ENCODE measurements around the gene APBB1.

The APBB1 gene

DNA sequence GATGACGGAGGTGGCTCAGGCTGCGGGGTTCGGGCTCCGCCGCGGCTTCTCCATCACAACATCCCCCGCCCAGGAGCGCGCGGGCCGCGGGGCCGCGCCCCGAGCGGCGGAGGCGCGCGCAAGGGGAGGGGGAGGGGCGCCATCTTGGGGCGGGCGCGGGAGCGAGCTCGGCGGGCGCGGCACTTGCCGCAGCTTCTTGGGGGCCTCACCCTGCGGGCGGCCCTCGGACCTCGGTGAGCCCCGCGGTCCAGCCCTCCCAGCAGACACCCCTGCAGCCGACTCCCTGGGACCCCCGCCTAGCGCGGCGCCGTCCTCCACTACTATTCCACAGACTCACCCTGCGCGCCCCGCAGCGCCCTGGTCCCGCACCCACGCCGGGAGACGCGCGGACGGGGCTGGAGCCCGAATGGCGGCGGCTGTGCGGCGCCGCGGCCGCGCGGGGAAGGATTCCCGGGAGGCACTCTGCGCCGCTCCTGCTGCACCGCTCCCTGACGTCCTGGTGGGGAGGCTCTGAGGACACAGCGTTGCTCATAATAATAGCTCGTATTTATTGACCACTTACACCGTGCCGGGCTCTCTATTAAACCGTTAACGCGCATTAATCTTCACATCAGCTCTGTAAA is at the start of gene APBB1:
Gene APBB1 (minus strand): TSS at position 86 of the 623 bp plus-strand sequence. CDS start 7,747 bp downstream, outside the sequence.
- no peak for DNase-seq

DNA sequence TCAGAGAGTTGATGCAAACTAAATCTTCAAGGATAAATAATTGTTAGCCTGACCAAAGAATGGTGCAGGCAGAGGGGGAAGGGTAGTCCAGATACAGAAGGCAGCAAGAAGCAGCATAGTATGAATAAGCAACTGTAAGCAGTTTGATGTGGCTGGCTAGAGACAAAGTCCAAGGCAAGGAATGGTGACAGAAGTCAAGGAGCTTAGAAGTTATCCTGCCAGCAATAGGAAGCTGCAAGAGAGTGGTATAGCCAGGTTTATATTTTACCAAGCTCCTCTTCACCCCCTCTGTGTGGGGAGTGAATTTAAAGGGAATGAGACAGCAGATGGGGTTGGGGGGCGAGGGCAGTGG is 40.2 kb upstream of the APBB1 start:
- no peak for DNase-seq

DNA sequence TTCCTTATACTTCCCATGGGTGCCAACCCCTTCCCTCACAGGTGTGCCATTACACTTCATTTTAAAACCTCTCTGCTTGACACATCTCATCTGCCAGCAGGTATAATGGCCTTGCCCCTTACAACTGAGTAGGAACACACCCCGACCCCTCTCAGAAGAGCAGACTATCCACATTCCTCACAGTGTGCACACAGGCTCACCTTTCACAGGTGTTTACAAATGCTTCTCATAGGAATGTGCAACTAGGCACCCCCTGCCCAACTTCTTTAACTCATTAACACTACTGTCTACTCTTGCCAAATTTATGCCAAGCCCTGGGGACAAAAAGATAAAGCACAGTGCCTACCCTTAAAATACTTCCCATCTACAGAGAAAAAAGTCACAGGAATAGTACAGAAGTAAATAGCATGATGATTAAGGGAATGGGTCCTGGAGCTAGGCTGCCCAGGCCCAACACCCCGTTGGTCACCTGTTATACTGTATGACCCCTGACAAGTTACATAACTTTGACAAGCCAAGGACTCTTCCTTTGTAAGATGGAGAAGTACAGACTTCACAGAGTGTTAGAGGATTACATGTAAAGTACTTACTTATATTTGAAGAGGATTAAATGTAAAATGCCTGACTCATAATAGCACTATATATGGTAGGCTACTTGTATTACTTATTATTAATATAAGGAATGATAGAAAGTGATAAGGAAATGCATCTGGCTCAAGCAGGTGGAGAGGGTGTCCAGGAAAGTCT is 39.6 kb upstream of the APBB1 start:
- no peak for DNase-seq

DNA sequence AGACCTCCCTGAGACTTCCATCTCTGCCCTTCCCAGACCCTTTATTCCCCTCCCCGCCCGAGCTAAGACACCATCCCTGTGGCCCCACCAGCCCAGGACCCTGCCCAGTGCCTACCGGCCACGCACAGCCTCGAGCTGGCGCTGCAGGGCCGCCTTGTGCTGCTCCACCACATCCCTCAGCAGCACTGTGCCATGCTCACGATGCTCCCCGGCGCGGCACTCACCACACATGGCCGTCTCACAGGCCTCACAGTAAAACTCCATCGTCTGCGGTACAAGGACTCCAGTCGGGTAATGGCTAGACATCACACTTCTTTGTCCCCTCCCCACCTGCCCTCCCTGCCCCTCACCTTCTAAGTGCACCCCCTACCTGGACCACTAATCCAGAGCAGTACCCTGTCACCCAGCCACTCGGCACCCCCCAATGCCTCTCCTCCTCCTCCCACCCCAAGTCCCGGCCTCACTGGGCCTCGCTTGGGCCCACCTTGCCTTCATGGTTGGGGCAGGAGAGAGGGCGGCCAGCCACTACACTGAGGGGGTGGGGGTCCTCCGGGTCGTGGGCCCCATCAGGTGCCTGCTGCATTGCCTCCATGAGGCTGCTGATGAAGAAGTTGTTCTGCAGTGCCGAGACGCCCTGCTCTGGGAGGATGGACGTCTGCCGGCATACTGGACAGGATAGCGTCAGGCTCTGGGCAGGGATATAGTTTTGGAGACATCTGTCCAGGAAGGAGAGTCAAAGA is 38.9 kb upstream of the APBB1 start:
- DNase-seq = no peak

DNA sequence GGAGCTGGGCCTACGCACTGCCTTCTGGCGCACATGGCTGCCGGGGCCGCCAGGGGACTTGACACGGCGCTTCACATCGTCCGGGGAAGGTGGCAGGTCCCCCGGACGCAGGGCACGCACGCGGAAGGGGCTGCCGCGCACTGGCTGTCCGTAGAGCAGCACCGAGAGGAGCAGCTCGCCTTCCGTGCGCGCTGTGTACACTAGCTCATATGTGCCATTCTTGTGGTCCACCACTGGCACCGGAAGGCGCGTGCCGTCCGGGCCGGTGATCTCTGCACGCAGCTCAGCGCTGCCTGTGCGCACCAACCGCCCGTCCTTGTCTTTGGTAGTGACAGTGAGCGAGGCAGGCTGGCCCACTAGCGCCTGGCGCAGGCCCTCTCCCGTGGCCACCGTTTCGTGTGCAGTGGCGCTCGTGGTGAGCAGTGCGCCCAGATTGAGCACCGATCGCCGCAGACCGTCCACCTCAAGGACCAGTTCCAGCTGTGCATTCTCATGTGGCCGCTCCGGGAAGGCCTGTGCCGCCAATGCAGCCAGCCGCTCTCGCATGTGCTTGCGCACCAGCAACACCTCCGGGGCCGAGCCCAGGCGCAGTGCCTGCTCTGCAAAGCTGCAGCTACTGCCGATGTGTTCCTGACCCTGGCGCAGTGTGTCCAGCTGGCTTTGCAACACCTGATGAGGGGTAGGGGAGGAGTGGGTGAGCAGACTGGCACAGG is 37.6 kb upstream of the APBB1 start:
- DNase-seq = no peak

DNA sequence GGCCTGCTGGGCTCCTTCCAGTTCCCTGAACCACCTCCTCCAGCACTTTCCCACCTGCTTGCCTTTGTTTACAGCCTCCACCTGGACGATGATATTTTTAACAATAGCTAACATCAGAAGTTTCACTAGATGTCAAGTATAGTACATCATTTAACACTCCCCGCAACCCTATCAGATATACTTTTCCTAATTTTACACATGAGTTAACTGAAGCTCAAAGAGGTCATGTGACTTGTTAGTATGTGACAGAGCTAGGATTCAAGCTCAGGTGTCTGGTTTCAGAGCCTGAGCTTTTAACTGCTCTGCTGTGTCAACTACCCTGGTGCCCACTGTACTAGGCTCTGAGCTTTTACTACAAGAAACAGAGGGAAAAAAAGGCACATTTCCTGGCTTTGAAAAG is 36.2 kb upstream of the APBB1 start:
- no peak for DNase-seq

DNA sequence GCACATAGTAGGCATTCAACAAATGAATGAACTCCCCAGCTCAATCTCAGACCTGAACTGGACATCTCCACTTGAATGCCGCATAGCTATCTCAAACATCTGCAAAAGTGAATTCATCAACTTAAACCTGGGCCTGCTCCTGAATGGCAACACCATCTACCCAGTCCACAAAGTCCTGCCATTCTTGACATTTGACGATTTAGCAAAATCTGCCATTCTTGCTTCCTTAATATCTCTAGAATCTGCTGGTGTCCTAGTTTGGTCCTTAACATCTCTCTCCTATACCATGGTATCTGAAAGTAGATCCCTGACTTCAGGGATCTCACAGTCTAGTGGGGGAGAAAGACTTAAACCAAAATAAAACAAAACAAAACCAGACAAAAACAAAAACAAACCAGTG is 34.3 kb upstream of the APBB1 start:
- DNase-seq = no peak

DNA sequence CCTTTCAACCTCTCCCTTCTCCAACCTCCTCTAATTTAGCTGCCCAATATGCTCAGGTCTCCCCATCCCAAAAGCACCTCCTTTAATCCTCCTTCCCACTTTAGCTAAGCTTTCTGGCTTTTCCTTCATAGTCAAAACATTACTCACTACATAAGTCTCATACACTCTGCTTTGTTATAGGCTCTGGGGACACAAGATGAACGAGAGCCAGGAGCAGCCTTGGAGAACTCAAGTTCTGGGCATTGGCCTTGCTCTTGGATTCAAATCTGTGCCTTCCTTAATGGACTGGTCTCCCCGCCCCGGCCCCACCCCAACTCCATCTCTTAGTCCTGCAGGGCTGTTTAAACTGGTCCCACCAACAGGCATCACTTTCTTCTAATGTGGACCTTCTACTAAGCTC is 33.3 kb upstream of the APBB1 start:
- DNase-seq = no peak

DNA sequence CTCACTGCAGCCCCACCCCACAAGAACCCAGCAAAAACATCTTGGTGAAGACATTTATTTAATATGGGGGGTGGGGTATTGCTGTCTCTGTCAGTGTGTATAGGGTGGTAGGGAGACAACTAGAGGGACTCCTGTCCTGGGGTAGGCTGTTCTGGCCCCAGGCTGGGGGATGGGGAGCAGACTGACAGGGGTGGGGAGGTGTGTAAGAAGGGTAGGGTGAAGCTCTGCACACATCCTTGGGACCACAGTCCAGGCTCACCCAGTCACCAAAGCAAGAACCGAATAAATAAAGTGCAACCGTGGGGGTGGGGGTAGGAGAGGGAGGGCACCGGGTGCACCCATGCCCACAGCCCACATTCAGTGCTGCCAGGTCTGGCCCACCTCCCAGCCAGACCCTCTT is 29.7 kb upstream of the APBB1 start:
- DNase-seq = no peak

DNA sequence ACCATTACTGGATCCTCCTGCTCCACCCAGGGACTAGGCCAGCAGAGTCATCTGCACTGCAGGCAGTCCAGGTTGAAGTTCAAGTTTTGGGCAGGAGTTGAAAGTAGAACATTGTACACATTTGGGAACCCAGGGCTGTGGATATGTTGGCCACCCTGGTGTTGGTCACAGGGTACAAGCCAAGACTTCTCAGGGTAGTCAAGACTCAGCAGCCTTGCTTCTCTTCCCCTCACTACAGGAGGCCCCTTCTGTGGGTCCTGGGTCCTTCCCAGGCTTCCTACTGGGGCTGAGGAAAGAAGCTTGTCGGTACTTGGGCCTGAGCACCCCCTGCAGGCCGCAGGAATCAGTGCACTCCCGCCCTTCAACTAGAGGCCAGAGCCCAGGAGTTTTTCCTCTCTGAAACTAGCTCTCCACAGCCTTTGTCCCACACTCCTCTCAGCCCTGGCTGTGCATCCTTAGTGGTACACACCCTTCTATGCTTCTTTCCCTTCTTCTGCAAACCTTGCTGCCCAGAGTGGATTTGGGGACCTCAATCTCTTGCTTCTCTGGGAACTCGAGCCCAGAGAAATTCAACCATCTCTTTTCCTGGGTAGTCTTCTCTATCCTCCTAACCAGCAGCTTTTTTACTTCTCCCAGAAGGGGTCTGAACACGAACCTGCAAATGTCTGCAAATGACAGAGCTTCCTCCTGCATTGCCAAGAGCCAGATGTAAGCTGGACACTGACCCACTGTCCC is 24.5 kb upstream of the APBB1 start:
- DNase-seq = peak; percentile 25 to 71

DNA sequence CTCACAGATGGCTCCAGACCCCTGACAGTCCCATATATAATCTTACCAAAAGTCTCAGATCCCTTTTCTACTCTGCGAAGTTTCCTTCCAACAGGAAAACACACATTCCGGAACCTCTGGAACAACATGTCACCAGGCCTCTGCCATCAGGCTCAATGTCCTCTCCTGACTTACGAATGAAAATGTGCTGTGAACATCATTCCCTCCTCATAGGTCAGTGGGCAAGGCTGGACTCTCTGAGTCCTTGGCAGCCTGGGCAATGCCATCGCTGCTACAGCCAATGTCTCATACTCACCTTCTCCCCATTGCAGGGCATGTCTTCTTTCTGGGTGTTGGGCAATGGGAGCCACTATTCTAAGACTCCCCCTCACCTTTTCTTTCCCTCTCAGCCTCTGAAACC is 23.5 kb upstream of the APBB1 start:
- no peak for DNase-seq

DNA sequence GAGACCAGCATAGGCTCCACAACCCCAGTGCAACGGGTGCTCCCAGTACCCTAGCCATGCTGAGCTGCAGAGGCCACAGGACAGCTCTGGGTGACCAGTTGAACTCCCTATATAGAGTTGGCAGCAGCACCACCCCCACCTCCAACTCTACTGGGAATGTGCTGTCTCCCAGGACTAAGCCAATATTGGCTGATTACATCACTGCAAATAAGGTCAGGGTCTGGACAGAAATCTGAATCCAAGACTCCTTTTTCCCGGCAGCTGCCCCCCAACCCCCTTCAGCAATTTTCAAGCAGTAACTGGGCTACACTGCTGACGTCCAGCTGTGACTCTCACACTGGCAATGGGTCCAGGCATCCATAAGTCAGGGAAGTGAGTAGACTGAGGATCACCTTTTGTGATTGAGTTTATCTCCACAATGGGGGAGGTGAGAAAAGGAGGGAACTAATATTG is 22.0 kb upstream of the APBB1 start, which contains the start of gene HPX:
Gene HPX (minus strand): TSS at position 82 of the 453 bp plus-strand sequence. CDS start 24 bp downstream, at position 58.
- DNase-seq = no peak

DNA sequence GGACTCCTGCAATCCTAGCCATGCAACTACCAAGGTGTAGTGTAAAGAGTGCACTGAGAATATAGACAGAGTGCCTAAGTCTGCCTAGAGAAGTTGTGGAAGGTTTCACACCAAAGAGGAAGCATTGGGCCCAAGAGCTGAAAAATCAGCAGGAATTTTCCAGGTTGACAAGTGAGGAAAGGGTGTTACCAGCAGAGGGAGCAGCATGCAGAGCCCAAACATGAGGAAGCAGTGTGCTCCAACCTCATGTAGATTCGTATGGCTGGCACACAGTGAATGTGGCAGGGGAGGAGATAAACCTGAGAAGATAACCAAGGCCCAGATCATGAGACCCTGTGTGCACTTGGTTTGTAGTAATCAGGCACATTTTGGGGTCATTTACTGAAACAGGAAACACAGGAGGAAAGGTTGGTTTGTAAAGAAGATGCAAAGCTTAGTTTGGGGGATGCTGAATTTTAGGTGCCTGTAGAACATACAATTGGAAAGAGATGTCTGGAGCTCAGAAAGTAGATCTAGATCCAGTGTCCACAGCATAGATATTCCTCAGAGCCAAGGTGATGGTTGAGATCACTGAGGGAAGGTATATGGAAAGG is 20.2 kb upstream of the APBB1 start:
- DNase-seq = peak; percentile 70 to 76

DNA sequence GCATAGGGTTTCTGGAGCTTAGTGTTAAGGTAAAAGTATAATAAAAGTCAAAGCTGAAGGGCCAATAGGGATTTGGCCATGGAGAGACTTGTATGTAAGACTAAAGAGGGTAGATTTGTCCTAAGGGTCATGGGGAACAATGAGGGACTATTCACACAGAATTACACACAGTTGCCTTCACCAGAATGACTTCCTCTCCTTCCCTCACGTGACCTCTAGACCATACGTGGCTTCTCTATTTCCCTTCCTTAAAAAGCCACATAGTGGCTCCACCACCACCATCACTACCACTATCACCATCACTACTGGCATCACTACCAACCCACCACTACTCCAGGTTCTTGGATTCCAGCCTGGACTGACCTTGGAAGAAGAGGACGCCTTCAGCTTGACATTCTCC is 19.1 kb upstream of the APBB1 start:
- DNase-seq = peak; percentile 65 to 77

DNA sequence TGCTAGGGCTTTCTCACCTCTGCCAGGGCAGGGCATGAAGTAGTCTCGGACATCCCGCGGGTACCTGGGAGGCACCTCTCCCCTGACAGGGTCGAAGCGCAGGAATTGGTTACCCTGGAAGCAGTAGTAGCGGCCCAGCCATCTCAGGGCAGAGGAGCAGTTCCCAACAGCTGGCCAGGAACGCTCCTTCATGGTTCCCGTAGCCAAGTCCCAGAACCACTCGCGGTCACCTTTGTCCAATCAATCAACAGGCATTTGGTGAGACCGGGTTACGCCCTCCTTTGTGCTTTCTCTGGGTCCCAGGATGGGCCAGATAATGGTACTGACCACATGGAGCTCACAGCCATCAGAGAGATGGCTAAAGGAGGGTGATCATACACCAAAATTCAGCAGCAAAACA is 18.5 kb upstream of the APBB1 start:
- no peak for DNase-seq

DNA sequence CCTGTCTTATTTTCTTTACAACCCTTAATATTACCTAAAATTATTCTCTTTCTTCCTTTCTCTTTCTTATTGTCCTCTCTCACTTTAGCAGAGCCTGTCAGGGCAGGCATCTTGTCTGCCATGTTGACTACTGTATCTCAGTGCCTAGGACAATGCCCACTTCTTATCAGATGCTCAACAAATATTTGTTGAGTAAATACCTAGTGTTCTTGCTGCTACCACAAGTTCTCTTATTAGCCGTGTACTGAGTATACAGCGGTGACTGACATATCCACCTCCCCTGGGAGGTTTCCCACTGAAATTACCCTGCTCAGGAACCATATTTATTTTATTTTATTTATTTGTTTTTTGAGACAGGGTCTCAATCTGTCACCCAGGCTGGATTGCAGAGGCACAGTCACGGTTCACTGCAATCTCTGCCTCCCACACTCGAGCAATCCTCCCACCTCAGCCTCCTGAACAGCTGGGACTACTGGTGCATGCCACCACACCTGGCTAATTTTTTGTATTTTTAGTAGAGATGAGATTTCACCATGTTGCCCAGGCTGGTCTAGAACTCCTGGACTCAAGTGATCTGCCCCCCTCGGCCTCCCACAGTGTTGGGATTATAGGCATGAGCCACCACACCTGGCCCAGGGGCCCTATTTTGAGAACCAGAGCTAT is 15.2 kb upstream of the APBB1 start:
- no peak for DNase-seq

DNA sequence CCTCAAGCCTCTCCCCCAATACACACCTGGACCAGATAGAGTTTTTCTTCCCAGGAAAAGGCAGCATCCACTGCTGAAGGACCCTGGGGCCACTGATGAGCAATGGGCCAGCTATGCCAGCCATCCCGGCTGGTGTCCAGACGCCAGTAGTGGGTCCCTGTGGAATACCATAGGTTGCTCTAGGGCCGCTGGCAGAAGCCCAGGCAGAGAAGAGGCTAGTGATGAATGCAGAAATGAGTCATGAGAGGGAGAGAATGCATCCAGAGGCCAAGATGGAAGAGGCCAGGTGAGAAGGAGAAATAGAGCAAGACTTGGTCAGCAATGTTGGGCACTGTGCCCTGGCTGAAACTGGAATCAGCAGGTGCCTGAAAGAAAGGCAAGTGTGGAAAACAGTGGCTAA is 13.0 kb upstream of the APBB1 start:
- no peak for DNase-seq

DNA sequence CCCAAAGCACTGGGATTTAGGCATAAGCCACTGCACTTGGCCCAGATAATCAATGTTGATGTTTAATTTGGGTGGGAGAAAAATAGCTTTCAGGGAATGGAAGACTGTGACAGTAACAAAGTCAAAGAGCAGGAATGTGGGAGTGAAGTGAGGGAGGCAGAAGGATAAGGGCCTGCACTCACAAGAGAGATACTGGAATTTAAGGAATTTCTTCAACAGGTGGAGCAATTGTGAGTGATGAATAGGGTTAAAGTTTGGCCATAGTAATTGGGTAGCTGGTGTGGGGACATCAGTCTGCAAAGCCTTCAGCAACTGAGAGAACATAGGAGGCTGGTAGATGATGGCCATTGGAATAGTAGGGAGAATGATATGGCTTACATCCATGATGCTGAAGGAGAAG is 8.6 kb upstream of the APBB1 start:
- DNase-seq = no peak

DNA sequence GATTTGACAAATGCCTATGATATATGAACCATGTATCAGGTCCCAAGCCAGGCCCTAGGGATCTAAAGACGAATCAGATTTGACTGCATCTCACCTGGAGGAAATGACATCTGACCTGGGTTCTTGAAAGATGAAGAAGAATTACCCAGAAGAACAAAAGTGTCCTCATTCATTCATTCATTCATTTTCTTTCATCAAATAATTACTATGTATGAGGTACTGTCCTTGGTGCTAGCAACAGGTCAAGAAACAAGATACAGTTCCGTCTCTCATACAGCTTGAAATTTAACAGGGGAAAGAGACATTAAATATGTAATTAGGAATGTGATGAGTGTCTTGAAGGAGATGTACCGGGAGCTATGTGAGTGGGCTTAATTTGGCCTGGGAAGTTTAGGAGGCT is 1.8 kb upstream of the APBB1 start:
- DNase-seq = no peak

DNA sequence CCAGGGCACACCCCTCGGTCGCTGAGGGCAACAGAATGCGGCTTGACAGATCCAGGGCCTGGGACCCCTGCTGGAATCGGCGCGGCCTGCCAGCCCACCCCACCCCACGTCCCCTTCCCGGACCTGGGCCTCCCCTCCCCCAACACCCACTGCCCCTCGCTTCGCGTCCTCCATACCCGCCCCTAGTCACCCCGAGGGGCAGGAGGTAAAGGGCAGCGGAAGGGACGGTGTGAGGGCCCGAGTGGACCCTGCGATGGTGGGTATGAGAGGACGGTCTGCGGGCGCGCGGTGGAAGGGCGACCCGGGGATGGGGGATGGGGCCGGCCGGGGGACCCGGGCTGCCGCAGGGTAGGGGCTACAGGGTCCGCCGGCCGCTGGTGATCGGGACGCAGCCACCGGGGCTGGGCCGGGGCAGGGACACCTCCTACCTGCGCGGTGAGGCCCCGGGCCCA is 311 bp downstream of the APBB1 start:
- no peak for DNase-seq

DNA sequence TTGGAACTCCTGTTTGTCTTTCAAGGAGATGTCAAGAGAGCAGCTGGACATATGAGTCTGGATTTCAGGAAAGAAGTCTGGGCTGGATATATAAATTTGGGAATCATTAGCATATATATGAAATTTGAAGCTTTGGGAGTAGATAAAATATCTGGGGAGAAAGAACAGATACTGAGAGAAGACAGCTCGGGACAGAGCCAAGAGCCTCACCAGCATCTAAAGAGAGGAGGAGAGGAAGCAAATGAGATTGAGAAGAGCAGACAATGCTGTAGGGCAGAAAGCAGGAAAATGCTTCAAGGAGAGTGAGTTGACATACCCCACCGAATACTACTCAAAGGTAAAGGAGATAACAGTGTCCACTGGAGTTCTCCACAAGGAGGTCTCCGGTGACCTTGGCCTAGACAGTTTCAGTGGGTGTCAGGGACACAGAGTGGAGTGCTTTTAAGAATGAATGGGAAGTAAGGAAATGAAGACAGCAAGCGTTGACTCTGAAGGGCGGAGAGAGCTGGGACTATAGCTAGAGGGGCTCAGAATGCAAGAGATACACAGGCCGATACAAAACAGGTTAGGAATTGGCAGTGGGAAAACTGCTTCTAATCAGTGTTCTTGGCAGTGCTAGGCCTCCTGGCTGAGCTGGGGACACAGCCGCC is 862 bp downstream of the APBB1 start:
- no peak for DNase-seq

Data from inflammatory macrophage treated with lipopolysaccharide for 1 hour (primary cell).